SK-N-SH (cell line): ENCODE results near the gene TGFBR3.

ENCODE experiments used
- CTCF ChIP-seq: fragments of 200-600 bp; sonication (generic); IDR thresholded peaks from 2 replicates; pipeline ENCODE4 v1.6.1; 2017; ENCODE audit warnings: antibody characterized with exemption, mild to moderate bottlenecking, moderate library complexity
- EZH2phosphoT487 ChIP-seq: fragments of 200-600 bp; sonication (generic); IDR thresholded peaks from 2 replicates; pipeline ENCODE4 v1.6.1; 2017; ENCODE audit warnings: low read depth, mixed run types, mild to moderate bottlenecking, antibody characterized with exemption, moderate library complexity, borderline replicate concordance
- MEF2A ChIP-seq: IDR thresholded peaks from 2 replicates; pipeline ENCODE4 v1.4.0; 2012; ENCODE audit warnings: low read depth, borderline replicate concordance
- POLR2AphosphoS5 ChIP-seq: IDR thresholded peaks from 2 replicates; pipeline ENCODE4 v1.6.1; 2012; ENCODE audit warnings: low read depth, low read length

- TF ChIP-seq CTCF = no peak
- no peak for TF ChIP-seq EZH2phosphoT487
- no peak for TF ChIP-seq POLR2AphosphoS5
- no peak for TF ChIP-seq MEF2A
These were observed 14.6 kb upstream of the TGFBR3 start for GRCh38 chr1:91900562-91900961.
